H7 (cell line): Measurements from ENCODE around the gene KCNIP4. TPM values are rescaled to one million over a fixed set of nuclear protein-coding genes. Genes with fewer than 3 reads are reported as not detected.

Experiments
- DNase-seq: peaks from one replicate; pipeline ENCODE4 v3.0.0; 2012
- H3K27me3 ChIP-seq: 2 replicates; pipeline ENCODE4 v1.6.0; 2011; ENCODE audit warnings: mild to moderate bottlenecking, low read length; ENCODE audit not compliant: control insufficient read depth, insufficient read depth
- H3K36me3 ChIP-seq: replicated peaks from 2 replicates; pipeline ENCODE4 v1.5.1; 2011; ENCODE audit warnings: low read length; ENCODE audit not compliant: control insufficient read depth, insufficient read depth
- H3K4me3 ChIP-seq: 2 replicates; pipeline ENCODE4 v1.5.1; 2011; ENCODE audit warnings: low read depth, mild to moderate bottlenecking, control low read depth, low read length, moderate library complexity; ENCODE audit not compliant: insufficient read depth
- total RNA-seq: library from RNA; depleted of rRNA; stranded (reverse); fragments of >200 nt; shearing (Covaris generic); gene quantifications from 2 replicates; pipeline ENCODE4 v1.2.3, GENCODE V29; 2014

KCNIP4 gene
- total RNA-seq, 1 experiment from 2014 or later, result not detected

DNA sequence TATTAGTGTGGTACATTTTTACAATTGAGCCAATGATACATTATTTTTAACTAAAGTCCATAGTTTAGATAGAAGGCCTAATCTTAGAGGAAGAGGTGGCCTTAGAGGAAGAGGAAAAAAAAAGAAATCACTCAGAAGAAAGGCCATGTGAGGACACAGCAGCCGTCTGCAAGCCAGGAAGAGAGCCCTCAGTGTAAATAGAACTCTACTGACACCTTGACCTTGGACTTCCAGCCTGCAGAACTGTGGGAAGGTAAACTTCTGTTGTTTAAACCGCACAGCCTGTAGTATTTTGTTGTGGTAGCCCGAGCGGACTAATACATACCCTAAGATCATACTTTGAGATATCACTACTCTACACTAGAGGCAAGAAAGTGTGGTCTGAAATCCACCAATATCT, 5.1 kb upstream of the KCNIP4 start:
- DNase-seq, result no peak
- Histone ChIP-seq H3K4me3 (no peak overlapping the region), H3K27me3 (peaks cover 12% of the 10 kb centered on the region), H3K36me3 (no peaks in the 10 kb centered on the region)

DNA sequence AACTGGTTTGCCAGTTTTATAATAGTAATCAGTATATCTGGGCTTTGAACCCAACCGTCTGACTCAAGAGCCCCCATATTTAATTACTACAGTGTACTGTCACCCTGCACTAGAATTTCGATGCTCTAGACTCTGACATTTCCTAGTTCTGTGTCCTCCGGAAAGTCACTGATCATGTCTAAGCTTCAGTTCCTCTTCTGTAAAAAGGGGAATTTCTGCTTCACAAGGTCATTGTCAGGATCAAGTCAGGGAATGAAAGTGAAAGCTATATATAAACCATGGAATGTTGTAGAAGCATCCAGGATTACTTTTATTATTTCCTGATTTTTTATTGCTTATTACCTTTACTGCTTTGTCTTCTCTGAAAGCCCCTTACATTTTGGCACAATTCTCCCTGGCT, 4.0 kb upstream of the KCNIP4 start:
- DNase-seq, result no peak

DNA sequence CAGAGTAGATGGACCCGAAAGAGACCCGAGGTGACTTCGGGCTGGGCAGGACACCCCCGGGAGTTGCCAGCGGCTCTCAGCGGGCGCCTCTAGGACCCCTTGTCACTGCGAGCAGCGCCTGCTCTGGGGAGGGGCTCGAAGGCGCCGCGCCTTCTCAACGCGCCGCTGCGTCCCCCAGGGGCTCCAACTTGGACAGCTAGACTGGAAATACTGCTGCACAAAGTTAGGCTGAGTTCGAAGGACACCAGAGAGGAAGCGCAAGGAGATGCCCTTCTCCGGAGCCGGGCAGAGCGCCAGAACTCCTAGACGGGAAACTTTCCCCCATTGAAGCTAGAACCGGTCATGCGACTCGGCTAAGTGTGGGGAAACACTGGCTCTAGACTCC, 493 bp upstream of the KCNIP4 start:
- Histone ChIP-seq H3K4me3 (peak overlapping the region; percentile 55), H3K27me3 (peaks cover 32% of the 10 kb centered on the region), H3K36me3 (no peaks in the 10 kb centered on the region)
- no peak for DNase-seq

More for the DNA sequence above, 4.0 kb upstream of the KCNIP4 start:
- no peaks in the 10 kb centered on the region for H3K36me3 ChIP-seq
- H3K4me3 ChIP-seq, result no peak overlapping the region
- H3K27me3 ChIP-seq, result peaks cover 22% of the 10 kb centered on the region

DNA sequence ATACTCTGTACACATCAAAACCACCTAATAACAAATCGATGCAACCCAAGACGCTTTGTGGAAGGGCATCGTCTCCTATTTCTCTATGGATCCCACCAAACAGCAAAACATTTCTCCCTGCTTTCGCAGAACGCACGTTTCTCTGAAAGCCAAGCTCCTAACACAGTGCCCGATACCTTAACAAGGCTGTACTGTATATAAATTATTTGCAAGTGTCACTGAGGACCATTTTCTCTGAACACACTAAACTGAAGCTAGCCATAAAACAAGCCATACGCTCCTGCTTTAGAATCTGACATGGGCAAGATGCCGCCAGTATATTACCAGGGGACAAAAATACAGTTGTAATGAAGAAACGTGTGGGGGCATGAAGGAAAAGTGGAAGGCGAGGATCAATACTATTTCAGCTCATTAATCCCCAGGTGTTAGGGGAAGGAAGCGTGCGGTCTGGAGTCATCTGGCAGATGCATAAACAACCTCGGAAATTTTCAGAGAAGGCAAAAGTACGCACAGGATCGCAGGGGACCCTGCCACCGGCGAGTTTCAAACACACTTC, 703 bp downstream of the KCNIP4 start:
- H3K27me3 ChIP-seq, result peaks cover 32% of the 10 kb centered on the region
- H3K36me3 ChIP-seq, result no peaks in the 10 kb centered on the region
- peak; percentile 5 for DNase-seq
- H3K4me3 ChIP-seq, result peak overlapping the region; percentile 56

DNA sequence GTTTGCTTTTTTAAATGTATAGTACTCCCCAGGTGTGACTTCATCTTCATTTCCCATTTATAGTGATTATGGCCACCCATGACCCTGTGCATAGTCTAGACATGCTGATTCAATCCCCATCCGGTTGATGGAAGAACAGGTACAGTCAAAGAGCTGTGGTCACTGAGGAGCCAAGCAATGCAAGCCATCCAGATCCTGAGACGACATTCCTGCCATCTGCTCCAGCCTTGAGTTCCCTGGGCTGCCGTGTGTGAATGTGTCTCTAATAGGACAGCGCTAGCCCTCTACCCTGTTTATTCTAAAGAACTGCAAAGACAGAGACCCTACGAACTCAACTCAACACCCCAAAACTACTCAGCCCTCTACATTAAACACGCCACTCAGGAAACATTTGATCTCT, 1.7 kb downstream of the KCNIP4 start:
- H3K36me3 ChIP-seq, result no peaks in the 10 kb centered on the region
- no peak overlapping the region for H3K4me3 ChIP-seq
- H3K27me3 ChIP-seq, result peaks cover 32% of the 10 kb centered on the region
- peak; percentile 2 for DNase-seq

DNA sequence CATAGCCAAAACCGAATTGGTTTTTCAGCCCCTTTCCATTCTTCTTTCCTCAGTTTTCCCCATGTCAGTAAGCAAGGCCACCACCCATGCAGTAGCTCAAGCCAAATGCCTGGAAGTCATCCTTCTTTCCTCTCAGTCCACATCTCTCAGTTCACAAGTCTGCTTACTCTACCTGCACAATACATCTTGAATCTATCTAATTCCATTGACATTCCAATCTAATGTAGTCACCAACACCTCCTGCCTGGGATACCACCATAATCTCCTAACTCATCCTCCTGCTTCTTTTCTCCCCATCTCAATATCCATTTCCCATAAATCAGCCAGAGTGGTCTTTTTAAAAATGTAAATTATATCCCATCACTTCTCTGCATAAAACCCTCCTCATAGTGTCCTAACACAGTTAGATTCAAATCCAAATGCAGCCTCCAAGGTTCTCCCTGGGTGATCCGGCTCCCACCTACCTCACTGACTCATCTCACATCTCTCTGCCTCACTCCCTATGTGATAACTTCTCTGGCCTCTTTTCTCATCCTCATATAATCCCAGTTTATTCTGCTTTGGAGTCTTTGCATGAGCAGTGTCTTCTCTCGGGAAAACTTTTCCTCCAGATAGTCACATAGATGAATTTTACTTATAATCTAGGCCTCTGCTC, 26.9 kb downstream of the KCNIP4 start:
- Histone ChIP-seq H3K27me3 (no peaks in the 10 kb centered on the region), H3K4me3 (no peak overlapping the region), H3K36me3 (no peaks in the 10 kb centered on the region)
- DNase-seq, result no peak

DNA sequence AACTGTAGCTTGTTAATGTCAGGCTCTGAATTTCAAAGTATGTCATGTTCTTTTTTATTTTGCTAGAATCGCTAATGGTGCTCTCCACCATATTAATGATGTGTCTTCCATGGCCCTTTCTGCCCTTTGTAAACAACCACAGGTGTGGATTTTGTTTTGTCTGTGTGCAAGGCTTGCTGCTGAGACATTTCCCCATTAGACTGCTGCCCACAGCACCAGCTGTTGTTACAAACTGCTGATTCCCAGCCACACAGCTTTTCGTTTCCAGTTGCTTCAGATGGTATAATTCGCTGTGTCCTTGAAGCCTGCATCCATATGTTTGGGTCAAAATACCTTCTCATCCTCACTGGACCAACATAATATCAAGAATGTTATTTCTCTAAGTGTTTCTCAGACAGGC, 32.8 kb downstream of the KCNIP4 start:
- H3K4me3 ChIP-seq, result no peak overlapping the region
- no peaks in the 10 kb centered on the region for H3K27me3 ChIP-seq
- DNase-seq, result no peak
- no peaks in the 10 kb centered on the region for H3K36me3 ChIP-seq

DNA sequence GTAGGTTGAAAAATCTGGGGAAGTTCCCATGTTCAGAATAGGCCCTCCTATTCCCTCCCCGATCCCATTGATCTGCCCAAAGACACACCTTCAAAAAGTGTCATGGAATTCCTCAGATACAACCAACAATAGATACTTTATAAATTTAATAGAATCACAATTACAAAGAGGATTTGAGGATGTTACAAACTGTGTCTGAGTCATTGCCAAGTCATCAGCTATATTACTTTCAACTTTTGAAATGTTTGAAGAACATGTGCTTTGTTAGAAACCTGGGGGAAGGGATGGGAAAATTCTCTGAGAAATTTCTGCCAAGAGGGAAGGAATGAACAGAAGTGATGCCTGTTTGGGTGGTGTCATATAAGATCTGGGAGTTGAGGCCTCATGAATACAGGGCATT, 46.7 kb downstream of the KCNIP4 start:
- Histone ChIP-seq H3K4me3 (no peak overlapping the region), H3K36me3 (no peaks in the 10 kb centered on the region), H3K27me3 (no peaks in the 10 kb centered on the region)
- no peak for DNase-seq

DNA sequence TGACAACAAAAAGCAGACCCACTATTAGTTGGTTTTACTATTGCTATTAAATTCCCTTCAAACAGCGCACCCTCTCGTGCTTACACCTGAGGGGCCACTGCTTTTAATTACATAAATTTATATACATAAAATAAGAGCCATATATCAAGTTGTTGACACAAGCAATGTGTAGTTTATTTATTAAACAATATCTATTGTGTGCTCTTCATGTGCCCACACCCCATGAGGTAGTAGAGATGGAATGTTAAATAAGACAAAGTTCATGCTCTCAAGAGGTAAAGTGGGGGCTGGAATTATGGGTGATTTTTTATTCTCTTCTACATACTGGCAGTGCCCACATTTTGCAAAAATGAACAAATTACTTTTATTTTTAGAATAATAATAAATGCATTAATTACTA, 47.3 kb downstream of the KCNIP4 start:
- H3K36me3 ChIP-seq, result no peaks in the 10 kb centered on the region

DNA sequence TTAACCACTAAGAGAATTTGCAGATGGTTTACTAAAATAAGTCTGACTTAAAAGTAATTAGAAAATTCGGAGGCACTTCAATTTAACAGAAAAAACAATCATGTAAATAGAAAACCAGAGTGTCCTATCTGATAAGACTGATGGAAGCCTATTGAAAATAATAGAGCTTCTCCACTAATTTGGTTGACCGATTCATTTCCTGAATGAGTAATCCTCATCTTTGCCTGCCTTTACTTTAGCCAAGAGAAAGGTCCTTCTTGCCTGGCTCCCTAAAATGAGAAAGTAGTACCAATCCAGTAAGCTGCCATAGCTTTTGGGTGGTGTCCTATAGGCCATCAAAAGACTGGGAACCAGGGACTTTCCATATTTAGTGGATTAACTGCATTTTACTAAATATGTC, 48.4 kb downstream of the KCNIP4 start:
- no peaks in the 10 kb centered on the region for H3K36me3 ChIP-seq
- H3K4me3 ChIP-seq, result no peak overlapping the region

More for the DNA sequence above, 47.3 kb downstream of the KCNIP4 start:
- H3K4me3 ChIP-seq, result no peak overlapping the region
- no peak for DNase-seq
- no peaks in the 10 kb centered on the region for H3K27me3 ChIP-seq

DNA sequence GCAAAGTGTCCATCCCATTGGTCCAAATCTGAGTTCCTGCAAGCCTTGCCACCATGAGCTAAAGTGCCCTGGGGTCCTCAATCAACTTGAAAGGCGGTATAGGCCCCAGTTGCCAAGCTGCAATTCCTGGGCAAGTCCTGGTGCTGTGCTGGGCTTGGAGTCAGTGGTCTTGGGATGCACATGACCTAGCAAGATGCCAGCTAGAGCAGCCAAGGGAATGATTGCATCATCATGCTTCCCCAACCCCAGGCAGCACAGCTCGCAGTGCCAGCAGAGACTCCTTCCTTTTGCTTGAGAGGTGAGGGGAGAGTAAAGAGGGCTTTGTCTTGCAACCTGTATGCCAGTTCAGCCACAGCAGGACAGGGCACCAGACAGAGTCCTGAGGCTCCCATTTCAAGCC, 50.5 kb downstream of the KCNIP4 start:
- H3K36me3 ChIP-seq, result no peaks in the 10 kb centered on the region
- DNase-seq, result no peak

More for the DNA sequence above, 48.4 kb downstream of the KCNIP4 start:
- no peaks in the 10 kb centered on the region for H3K27me3 ChIP-seq
- DNase-seq, result no peak

DNA sequence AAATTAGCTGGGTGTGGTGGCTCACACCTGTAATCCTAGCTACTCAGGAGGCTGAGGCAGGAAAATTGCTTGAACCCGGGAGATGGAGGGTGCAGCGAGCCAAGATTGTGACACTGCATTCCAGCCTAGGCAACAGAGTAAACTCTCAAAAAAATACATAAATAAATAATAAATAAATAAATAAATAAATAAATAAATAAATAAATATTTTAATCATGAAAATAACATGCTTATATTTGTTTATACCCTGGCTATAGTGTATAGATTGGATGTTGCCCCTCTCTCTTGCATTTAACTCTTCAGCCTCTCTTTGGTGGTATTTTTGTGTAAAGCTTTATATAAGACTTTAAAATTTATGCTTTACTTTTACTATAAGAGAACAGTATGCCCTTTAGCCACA, 51.8 kb downstream of the KCNIP4 start:
- H3K27me3 ChIP-seq, result no peaks in the 10 kb centered on the region
- H3K36me3 ChIP-seq, result no peaks in the 10 kb centered on the region
- H3K4me3 ChIP-seq, result no peak overlapping the region
- DNase-seq, result no peak

More for the DNA sequence above, 50.5 kb downstream of the KCNIP4 start:
- H3K27me3 ChIP-seq, result no peaks in the 10 kb centered on the region
- no peak overlapping the region for H3K4me3 ChIP-seq

DNA sequence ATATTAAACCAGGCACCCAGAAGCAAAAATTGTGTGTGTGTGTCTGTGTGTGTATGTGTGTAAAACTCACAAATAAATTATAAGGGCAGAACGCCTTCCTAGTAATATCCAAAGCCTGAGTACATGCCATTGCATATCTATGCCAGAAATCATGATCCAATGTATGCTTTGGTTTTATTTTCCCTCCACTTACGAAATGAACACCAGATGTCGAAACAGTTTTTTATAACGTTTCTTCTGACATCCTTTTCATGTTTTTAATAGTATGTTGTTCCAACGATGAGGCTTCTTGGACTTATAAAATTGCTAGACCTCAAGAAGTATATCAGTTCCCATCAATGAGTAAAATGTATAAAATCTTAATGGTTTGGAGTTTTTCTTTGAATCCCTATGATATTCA, 55.4 kb downstream of the KCNIP4 start:
- Histone ChIP-seq H3K36me3 (no peaks in the 10 kb centered on the region), H3K27me3 (no peaks in the 10 kb centered on the region), H3K4me3 (no peak overlapping the region)
- DNase-seq, result no peak

DNA sequence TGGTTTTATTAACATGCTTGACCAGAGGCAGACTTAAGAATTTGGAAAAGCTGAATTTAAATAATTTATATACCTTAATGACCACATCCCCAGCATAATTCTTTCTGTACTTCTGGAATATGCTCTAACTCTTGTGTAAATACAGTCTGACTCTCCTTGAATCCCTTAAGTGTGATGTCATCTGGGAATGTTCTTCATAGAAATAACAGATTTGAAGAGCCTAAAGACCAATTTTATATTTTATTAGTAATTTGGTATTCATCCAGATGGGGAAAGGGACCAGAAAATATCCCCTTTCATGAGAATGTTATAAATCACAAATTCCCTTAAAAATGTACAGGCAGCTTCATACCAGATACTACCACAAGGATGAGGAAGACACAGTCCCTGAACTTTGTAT, 58.3 kb downstream of the KCNIP4 start:
- H3K27me3 ChIP-seq, result no peaks in the 10 kb centered on the region
- H3K4me3 ChIP-seq, result no peak overlapping the region
- DNase-seq, result no peak

DNA sequence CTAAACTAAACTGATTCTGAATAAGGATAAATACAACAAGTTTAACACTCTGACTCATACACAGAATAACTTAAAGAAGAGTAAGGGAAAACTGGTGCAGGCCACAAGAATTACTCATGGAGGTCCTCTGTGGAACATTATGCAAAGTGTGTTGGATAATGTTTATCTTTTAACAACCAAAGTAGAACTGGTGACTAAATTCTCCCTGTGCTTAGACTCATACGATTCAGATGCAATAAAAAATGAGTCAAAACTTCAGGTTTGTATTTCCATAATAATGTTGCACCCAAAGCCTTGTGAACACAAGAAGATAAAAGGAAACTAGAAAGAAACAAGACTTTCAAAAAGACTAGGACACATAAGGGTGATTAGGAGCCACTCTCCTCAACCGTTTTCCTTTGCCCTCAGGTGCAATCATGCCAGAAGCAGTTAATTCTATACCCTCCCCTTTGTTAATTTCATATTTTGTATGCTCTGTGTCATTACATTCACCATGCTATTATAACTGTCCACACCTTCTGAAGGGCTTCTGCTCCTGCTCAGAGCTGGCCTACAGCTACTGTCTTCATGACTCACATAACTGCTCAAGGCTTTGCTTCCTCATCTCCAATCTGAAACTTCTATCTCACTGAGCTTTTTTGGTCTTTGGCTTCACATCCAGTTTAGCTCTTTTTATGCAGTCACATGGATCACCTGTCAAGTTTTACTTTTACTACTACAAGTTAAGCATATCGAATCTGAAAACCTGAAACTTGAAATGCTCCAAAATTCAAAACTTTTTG, 60.2 kb downstream of the KCNIP4 start:
- no peaks in the 10 kb centered on the region for H3K36me3 ChIP-seq
- H3K27me3 ChIP-seq, result no peaks in the 10 kb centered on the region
- no peak for DNase-seq
- no peak overlapping the region for H3K4me3 ChIP-seq

More for the DNA sequence above, 58.3 kb downstream of the KCNIP4 start:
- H3K36me3 ChIP-seq, result no peaks in the 10 kb centered on the region
